Skeletal muscle cell (primary cell): Measurements from ENCODE around the gene OR6C68.
"Not testable (repeated sequence)": the region's sequence is repeated elsewhere in the genome, so short reads cannot be mapped to it uniquely, and the experiment has no call there.

Experiments used
- DNase-seq: peaks from one replicate; pipeline ENCODE4 v3.0.0-alpha.2; 2010; ENCODE audit warnings: low read depth
- H3K4me3 ChIP-seq: 2 replicates; pipeline ENCODE4 v1.5.1; 2011; ENCODE audit warnings: low read depth, mild to moderate bottlenecking, control low read depth, low read length, moderate library complexity

The OR6C68 gene

GRCh38 chr12:55492078-55492477 lies at the start of gene OR6C68:
OR6C68 (plus strand) TSS chr12:55492378; CDS start chr12:55492378, 0 bp downstream.
- no peak for DNase-seq
- no peak within 1 kb of the TSS for H3K4me3 ChIP-seq

- no peak for DNase-seq
- H3K4me3 ChIP-seq: no peak within 1 kb of the TSS
Measured at GRCh38 chr12:55443776-55444175, 48.4 kb upstream of the OR6C68 start, which contains the start of gene OR6C2. OR6C2 (plus strand) TSS chr12:55444076; CDS start chr12:55452214, 8,138 bp downstream.

GRCh38 chr12:55445357-55445756 lies 46.8 kb upstream of the OR6C68 start:
- DNase-seq: no peak
- no peak overlapping the region for H3K4me3 ChIP-seq

GRCh38 chr12:55446326-55446725 lies 45.9 kb upstream of the OR6C68 start:
- no peak for DNase-seq
- no peak overlapping the region for H3K4me3 ChIP-seq

- no peak for DNase-seq
Measured at GRCh38 chr12:55448825-55449224, 43.4 kb upstream of the OR6C68 start.

GRCh38 chr12:55464926-55465325 lies 27.3 kb upstream of the OR6C68 start:
- DNase-seq, H3K4me3 ChIP-seq: not testable (repeated sequence)

More at GRCh38 chr12:55448825-55449224, 43.4 kb upstream of the OR6C68 start:
- no peak overlapping the region for H3K4me3 ChIP-seq

GRCh38 chr12:55467836-55468235 lies 24.3 kb upstream of the OR6C68 start:
- no peak overlapping the region for H3K4me3 ChIP-seq
- no peak for DNase-seq

- H3K4me3 ChIP-seq: no peak overlapping the region
- no peak for DNase-seq
Measured at GRCh38 chr12:55469291-55469690, 22.9 kb upstream of the OR6C68 start.

- no peak for DNase-seq
- H3K4me3 ChIP-seq: no peak within 1 kb of the TSS
Measured at GRCh38 chr12:55470088-55470829, 21.9 kb upstream of the OR6C68 start, which contains the start of gene OR6C70. OR6C70 (minus strand) TSS chr12:55470138; CDS start chr12:55470138, 0 bp downstream.

GRCh38 chr12:55472264-55472663 lies 19.9 kb upstream of the OR6C68 start:
- DNase-seq: no peak
- no peak overlapping the region for H3K4me3 ChIP-seq

- not testable (repeated sequence) for H3K4me3 ChIP-seq, DNase-seq
Measured at GRCh38 chr12:55479136-55479535, 13.0 kb upstream of the OR6C68 start.

GRCh38 chr12:55484284-55484683 lies 7.9 kb upstream of the OR6C68 start:
- H3K4me3 ChIP-seq, DNase-seq: not testable (repeated sequence)

- no peak for DNase-seq
- no peak overlapping the region for H3K4me3 ChIP-seq
Measured at GRCh38 chr12:55495490-55495889, 3.3 kb downstream of the OR6C68 start.

GRCh38 chr12:55499231-55499630 lies 7.1 kb downstream of the OR6C68 start:
- DNase-seq: no peak
- no peak overlapping the region for H3K4me3 ChIP-seq

- no peak for DNase-seq
- H3K4me3 ChIP-seq: no peak overlapping the region
Measured at GRCh38 chr12:55499810-55500252, 7.7 kb downstream of the OR6C68 start.

- H3K4me3 ChIP-seq: no peak overlapping the region
- no peak for DNase-seq
Measured at GRCh38 chr12:55501601-55502000, 9.4 kb downstream of the OR6C68 start.

GRCh38 chr12:55515696-55516095 lies 23.5 kb downstream of the OR6C68 start:
- no peak overlapping the region for H3K4me3 ChIP-seq
- DNase-seq: no peak

- H3K4me3 ChIP-seq: no peak overlapping the region
- DNase-seq: no peak
Measured at GRCh38 chr12:55516391-55516790, 24.2 kb downstream of the OR6C68 start.
